Measurements from ENCODE around the gene KLRB1. TPM values are rescaled to one million over a fixed set of nuclear protein-coding genes. Genes with fewer than 3 reads are reported as not detected.

KLRB1 gene
- total RNA-seq, 3 donors from 2014 or later (not counting 1 experiment from before 2014, with no cell fraction given), result 194 to 310 (median 216) TPM

GRCh38 chr12:9632766-9633165 is 25.1 kb upstream of the KLRB1 start:
- Mint-ChIP-seq H3K27me3 (ENCODE audit: low read depth in 2 of 2) (no peaks in the 10 kb centered on the region), H3K36me3 (no peaks in the 10 kb centered on the region), H3K4me1 (peaks cover 28 to 33% of the 10 kb centered on the region in 2 donors), H3K27ac (no peak overlapping the region), H3K4me3 (no peak overlapping the region), H3K9me3 (no peaks in the 10 kb centered on the region)
- no peaks in the 10 kb centered on the region for H3K4me1 ChIP-seq (ENCODE audit: control insufficient read depth, insufficient read depth, low read length)
- 96% methylated on average over 13 of the region's 13 CpGs for WGBS (ENCODE audit: insufficient coverage)
- no peaks in the 10 kb centered on the region for H3K9me3 ChIP-seq (ENCODE audit: control insufficient read depth, insufficient read depth, low read length)
- no peaks in the 10 kb centered on the region for H3K36me3 ChIP-seq (ENCODE audit: control insufficient read depth, insufficient read depth, low read length)
- no peaks in the 10 kb centered on the region for H3K27me3 ChIP-seq (ENCODE audit: control insufficient read depth, insufficient read depth, low read length)
- no peak overlapping the region for H3K27ac ChIP-seq (ENCODE audit: low read length)
- DNase-seq (peak in 1 of 2 donors; percentile 49), ATAC-seq (no peak)
- intact Hi-C loops (cut with micrococcal nuclease), result no loop called here
- no peak overlapping the region for H3K4me3 ChIP-seq (ENCODE audit: low read length)
- no peak for TF ChIP-seq CTCF (IDR thresholded peaks at IDR 0.05)

- WGBS (ENCODE audit: insufficient coverage), result 45% methylated on average over 1 of the region's 2 CpGs
- Mint-ChIP-seq H3K27me3 (ENCODE audit: low read depth in 2 of 2) (no peaks in the 10 kb centered on the region), H3K36me3 (peaks cover 28% of the 10 kb centered on the region), H3K4me1 (peaks cover 4 to 5% of the 10 kb centered on the region in 2 donors), H3K9me3 (peaks cover 3 to 10% of the 10 kb centered on the region in 2 donors), H3K4me3 (no peak overlapping the region), H3K27ac (no peak overlapping the region)
- no peaks in the 10 kb centered on the region for H3K9me3 ChIP-seq (ENCODE audit: control insufficient read depth, insufficient read depth, low read length)
- H3K4me1 ChIP-seq (ENCODE audit: control insufficient read depth, insufficient read depth, low read length), result no peaks in the 10 kb centered on the region
- no peak overlapping the region for H3K27ac ChIP-seq (ENCODE audit: low read length)
- H3K27me3 ChIP-seq (ENCODE audit: control insufficient read depth, insufficient read depth, low read length), result no peaks in the 10 kb centered on the region
- ATAC-seq (no peak), DNase-seq (no peak)
- intact Hi-C loops (cut with micrococcal nuclease), result no loop called here
- no peak overlapping the region for H3K4me3 ChIP-seq (ENCODE audit: low read length)
- H3K36me3 ChIP-seq (ENCODE audit: control insufficient read depth, insufficient read depth, low read length), result no peaks in the 10 kb centered on the region
- no peak for TF ChIP-seq CTCF (IDR thresholded peaks at IDR 0.05)
Observed at GRCh38 chr12:9626821-9627220, 19.1 kb upstream of the KLRB1 start.

- Mint-ChIP-seq H3K36me3 (peaks cover 28% of the 10 kb centered on the region), H3K9me3 (peaks cover 3 to 10% of the 10 kb centered on the region in 2 donors), H3K27me3 (ENCODE audit: low read depth in 2 of 2) (no peaks in the 10 kb centered on the region), H3K4me1 (peaks cover 4 to 5% of the 10 kb centered on the region in 2 donors), H3K27ac (no peak overlapping the region), H3K4me3 (no peak overlapping the region)
- no peak for DNase-seq
- Histone ChIP-seq H3K36me3 (ENCODE audit: control insufficient read depth, insufficient read depth, low read length) (no peaks in the 10 kb centered on the region), H3K27ac (ENCODE audit: low read length) (no peak overlapping the region), H3K4me3 (ENCODE audit: low read length) (no peak overlapping the region), H3K27me3 (ENCODE audit: control insufficient read depth, insufficient read depth, low read length) (no peaks in the 10 kb centered on the region), H3K4me1 (ENCODE audit: control insufficient read depth, insufficient read depth, low read length) (no peaks in the 10 kb centered on the region), H3K9me3 (ENCODE audit: control insufficient read depth, insufficient read depth, low read length) (no peaks in the 10 kb centered on the region)
- intact Hi-C loops (cut with micrococcal nuclease), result no loop called here
- no peak for TF ChIP-seq CTCF (IDR thresholded peaks at IDR 0.05)
- ATAC-seq, result no peak
Observed at GRCh38 chr12:9626291-9626690, 18.6 kb upstream of the KLRB1 start.

- Histone ChIP-seq H3K9me3 (ENCODE audit: control insufficient read depth, insufficient read depth, low read length) (no peaks in the 10 kb centered on the region), H3K4me1 (ENCODE audit: control insufficient read depth, insufficient read depth, low read length) (no peaks in the 10 kb centered on the region), H3K27ac (ENCODE audit: low read length) (no peak overlapping the region), H3K36me3 (ENCODE audit: control insufficient read depth, insufficient read depth, low read length) (no peaks in the 10 kb centered on the region), H3K27me3 (ENCODE audit: control insufficient read depth, insufficient read depth, low read length) (no peaks in the 10 kb centered on the region), H3K4me3 (ENCODE audit: low read length) (no peak overlapping the region)
- 94% methylated on average over 3 of the region's 3 CpGs for WGBS (ENCODE audit: insufficient coverage)
- H3K27ac Mint-ChIP-seq, result no peak overlapping the region
- H3K27me3 Mint-ChIP-seq (ENCODE audit: low read depth in 2 of 2), result no peaks in the 10 kb centered on the region
- H3K9me3 Mint-ChIP-seq, result peaks cover 3 to 10% of the 10 kb centered on the region in 2 donors
- intact Hi-C loops (cut with micrococcal nuclease), result no loop called here
- TF ChIP-seq CTCF (IDR thresholded peaks at IDR 0.05), result no peak
- H3K36me3 Mint-ChIP-seq, result peaks cover 28% of the 10 kb centered on the region
- no peak overlapping the region for H3K4me3 Mint-ChIP-seq
- ATAC-seq (no peak), DNase-seq (no peak)
- peaks cover 7 to 9% of the 10 kb centered on the region in 2 donors for H3K4me1 Mint-ChIP-seq
Observed at GRCh38 chr12:9625019-9625418, 17.3 kb upstream of the KLRB1 start.
